HCT116 (cell line): ENCODE measurements around the gene CACNA2D3. TPM values are rescaled to one million over a fixed set of nuclear protein-coding genes. Genes with fewer than 3 reads are reported as not detected.

Experiments used
- ATAC-seq: fragments of 200-7000 bp; cut with Tn5 transposase; 2 replicates; pipeline ENCODE4 v1.9.1; 2020; ENCODE audit warnings: mild to moderate bottlenecking, moderate library complexity
- BruUV-seq: library from RNA; stranded (reverse); fragments of 400-500 nt; replicated peaks from 2 replicates; lab custom pipeline; 2021; lab: Mats Ljungman, UMichigan
- CTCF ChIA-PET: fragments of 300-600 bp; sonication (Branson Sonifier 250); formaldehyde crosslinking; loops from one replicate; lab custom pipeline; 2021; ENCODE audit warnings: antibody characterized with exemption; lab: Charles Lee
- POLR2A ChIA-PET: fragments of 300-600, 350-600 bp; sonication (Branson Sonifier 250); formaldehyde crosslinking; loops from one replicate; lab custom pipeline; 2021; ENCODE audit warnings: antibody characterized with exemption; lab: Charles Lee
- RAD21 ChIA-PET, 2 experiments: fragments of 300-600 bp; sonication (Branson Sonifier 250); formaldehyde crosslinking; loops; one replicate each; lab custom pipeline; 2023; ENCODE audit warnings: low total read pairs in 2 of 2; ENCODE audit not compliant: uncharacterized antibody in 2 of 2, unreplicated experiment in 2 of 2, low non-redundant PET in 1 of 2; lab: Charles Lee
- DNase-seq: peaks from one replicate; pipeline ENCODE4 v3.0.0-alpha.2; 2010; ENCODE audit warnings: low read depth, low spot score
- H2AFZ ChIP-seq: fragments of 200-600 bp; shearing (Covaris generic), sonication (generic); 2 replicates; pipeline ENCODE4 v1.6.1; 2017; ENCODE audit warnings: low read depth, mixed run types, mixed read lengths, antibody characterized with exemption, low read length; ENCODE audit not compliant: poor library complexity, severe bottlenecking
- H3K27ac ChIP-seq: 2 replicates; pipeline ENCODE4 v1.5.1; 2012; ENCODE audit warnings: low read depth, low read length
- H3K27me3 ChIP-seq: fragments of 200-600 bp; sonication (generic); 2 replicates; pipeline ENCODE4 v1.6.1; 2016; ENCODE audit warnings: mixed run types, low read length, mixed read lengths; ENCODE audit not compliant: insufficient read depth
- H3K36me3 ChIP-seq, 2 experiments: fragments of 200-500 bp in 1 of 2; fragments of 200-600 bp in 1 of 2; sonication (Bioruptor generic) in 1 of 2; sonication (generic) in 1 of 2; 2 replicates each; pipeline versions ENCODE4 v1.5.1 to v1.6.1; 2014 to 2016; ENCODE audit warnings: low read length in 2 of 2, inconsistent platforms in 1 of 2, mixed read lengths in 1 of 2, mixed run types in 1 of 2; ENCODE audit not compliant: insufficient read depth in 2 of 2, control insufficient read depth in 1 of 2
- H3K4me1 ChIP-seq, 2 experiments: fragments of 200-600 bp in 1 of 2; sonication (generic) in 1 of 2; 2 replicates each; pipeline versions ENCODE4 v1.5.1 to v1.6.1; 2012 to 2017; ENCODE audit warnings: low read length in 2 of 2, inconsistent platforms in 1 of 2, mild to moderate bottlenecking in 1 of 2, mixed read lengths in 1 of 2, mixed run types in 1 of 2, moderate library complexity in 1 of 2; ENCODE audit not compliant: insufficient read depth in 2 of 2, control insufficient read depth in 1 of 2
- H3K4me2 ChIP-seq: fragments of 200-600 bp; sonication (generic); 2 replicates; pipeline ENCODE4 v1.6.1; 2017; ENCODE audit warnings: mixed run types, low read length, mixed read lengths
- H3K4me3 ChIP-seq, 2 experiments: fragments of 200-600 bp in 1 of 2; sonication (generic) in 1 of 2; replicated peaks in 1 of 2; 2 replicates each; pipeline ENCODE4 v1.5.1; 2011 to 2016; ENCODE audit warnings: low read length in 2 of 2, control low read depth in 1 of 2, low read depth in 1 of 2, mild to moderate bottlenecking in 1 of 2, mixed read lengths in 1 of 2, mixed run types in 1 of 2
- H3K79me2 ChIP-seq: fragments of 200-600 bp; sonication (generic); 2 replicates; pipeline ENCODE4 v1.6.1; 2017; ENCODE audit warnings: mild to moderate bottlenecking, mixed run types, low read length, moderate library complexity, mixed read lengths; ENCODE audit not compliant: insufficient read depth
- H3K9ac ChIP-seq: fragments of 200-600 bp; sonication (generic); 2 replicates; pipeline ENCODE4 v1.6.1; 2016; ENCODE audit warnings: low read length, mixed read lengths
- H3K9me2 ChIP-seq: fragments of 200-600 bp; sonication (generic), shearing (Covaris generic); 2 replicates; pipeline ENCODE4 v1.6.1; 2017; ENCODE audit warnings: mixed run types, mild to moderate bottlenecking, moderate library complexity; ENCODE audit not compliant: insufficient read depth
- H3K9me3 ChIP-seq, 2 experiments: fragments of 200-500 bp in 1 of 2; fragments of 200-600 bp in 1 of 2; sonication (Bioruptor generic) in 1 of 2; sonication (generic) in 1 of 2; 2 replicates each; pipeline ENCODE4 v1.6.1; 2014 to 2017; ENCODE audit warnings: low read length in 2 of 2, mixed read lengths in 2 of 2, inconsistent platforms in 1 of 2, low read depth in 1 of 2, mild to moderate bottlenecking in 1 of 2, mixed run types in 1 of 2, moderate library complexity in 1 of 2; ENCODE audit not compliant: control insufficient read depth in 1 of 2, insufficient read depth in 1 of 2
- H4K20me1 ChIP-seq: fragments of 200-600 bp; sonication (generic), shearing (Covaris generic); 2 replicates; pipeline ENCODE4 v1.6.1; 2017; ENCODE audit warnings: mixed run types, mild to moderate bottlenecking, moderate library complexity; ENCODE audit not compliant: insufficient read depth
- CBX3 ChIP-seq: IDR thresholded peaks from 2 replicates; pipeline ENCODE4 v1.6.1; 2012; ENCODE audit warnings: low read depth
- CEBPB ChIP-seq: IDR thresholded peaks from 2 replicates; pipeline ENCODE4 v1.6.1; 2012; ENCODE audit warnings: low read depth
- EGR1 ChIP-seq: IDR thresholded peaks from 2 replicates; pipeline ENCODE4 v1.6.1; 2012; ENCODE audit warnings: low read depth
- ELF1 ChIP-seq: IDR thresholded peaks from 2 replicates; pipeline ENCODE4 v1.6.1; 2012; ENCODE audit warnings: low read depth, borderline replicate concordance
- EZH2 ChIP-seq: fragments of 200-600 bp; sonication (generic); IDR thresholded peaks from 2 replicates; pipeline ENCODE4 v1.6.1; 2017; ENCODE audit warnings: antibody characterized with exemption, mixed run types
- EZH2phosphoT487 ChIP-seq: fragments of 200-600 bp; IDR thresholded peaks from 2 replicates; pipeline ENCODE4 v1.6.1; 2018; ENCODE audit warnings: antibody characterized with exemption, borderline replicate concordance
- JUND ChIP-seq: IDR thresholded peaks from 2 replicates; pipeline ENCODE4 v1.6.1; 2012
- POLR2AphosphoS5 ChIP-seq: IDR thresholded peaks from 2 replicates; pipeline ENCODE4 v1.6.1; 2011; ENCODE audit warnings: mild to moderate bottlenecking, low read depth, low read length, moderate library complexity
- SP1 ChIP-seq: IDR thresholded peaks from 2 replicates; pipeline ENCODE4 v1.6.1; 2012; ENCODE audit warnings: low read depth
- SRF ChIP-seq: IDR thresholded peaks from 2 replicates; pipeline ENCODE4 v1.6.1; 2012; ENCODE audit warnings: low read depth
- TCF7L2 ChIP-seq: IDR thresholded peaks from 2 replicates; pipeline ENCODE4 v1.7.0; 2011; ENCODE audit warnings: borderline replicate concordance, inconsistent platforms; ENCODE audit not compliant: insufficient read depth, insufficient read length; ENCODE audit errors: extremely low read depth
- YY1 ChIP-seq: IDR thresholded peaks from 2 replicates; pipeline ENCODE4 v1.6.1; 2011; ENCODE audit warnings: low read length, low read depth, moderate library complexity, mild to moderate bottlenecking; ENCODE audit not compliant: insufficient replicate concordance; ENCODE audit errors: extremely low read depth
- ZBTB33 ChIP-seq: IDR thresholded peaks from 2 replicates; pipeline ENCODE4 v1.6.1; 2011; ENCODE audit warnings: mild to moderate bottlenecking, low read length, moderate library complexity; ENCODE audit not compliant: insufficient replicate concordance; ENCODE audit errors: extremely low read depth
- ZFX ChIP-seq: fragments of 450-650 bp; IDR thresholded peaks from 2 replicates; pipeline ENCODE4 v1.6.1; 2017
- intact Hi-C: fragments of 100-400 bp; cut with micrococcal nuclease; formaldehyde crosslinking; loops from 2 replicates; pipeline ENCODE4 v1.10.0; 2022
- total RNA-seq: library from RNA; stranded (reverse); gene quantifications from one replicate; pipeline ENCODE4 v1.2.1, GENCODE V29; 2021; ENCODE audit not compliant: unreplicated experiment
- TF ChIP-seq, protein P1 (sequence below), 3 experiments: fragments of 200-600 bp in 1 of 3; sonication (generic) in 1 of 3; IDR thresholded peaks in 2 of 3; conservative IDR thresholded peaks in 1 of 3; 2 replicates each; pipeline ENCODE4 v1.5.1; 2012 to 2017; ENCODE audit warnings: low read depth in 2 of 3, low read length in 2 of 3, antibody characterized with exemption in 1 of 3, borderline replicate concordance in 1 of 3, control low read depth in 1 of 3, mild to moderate bottlenecking in 1 of 3, mixed read lengths in 1 of 3, mixed run types in 1 of 3, moderate library complexity in 1 of 3; ENCODE audit not compliant: insufficient read depth in 1 of 3
- TF ChIP-seq, protein P2 (sequence below): IDR thresholded peaks from 2 replicates; pipeline ENCODE4 v1.6.1; 2012
- TF ChIP-seq, protein P3 (sequence below): IDR thresholded peaks from 2 replicates; pipeline ENCODE4 v1.6.1; 2012; ENCODE audit warnings: low read depth

Gene CACNA2D3
- total RNA-seq, 1 experiment from 2014 or later: 0.20 TPM

- TF ChIP-seq POLR2AphosphoS5: no peak
- TF ChIP-seq TCF7L2: no peak
- TF ChIP-seq, protein P1, sequence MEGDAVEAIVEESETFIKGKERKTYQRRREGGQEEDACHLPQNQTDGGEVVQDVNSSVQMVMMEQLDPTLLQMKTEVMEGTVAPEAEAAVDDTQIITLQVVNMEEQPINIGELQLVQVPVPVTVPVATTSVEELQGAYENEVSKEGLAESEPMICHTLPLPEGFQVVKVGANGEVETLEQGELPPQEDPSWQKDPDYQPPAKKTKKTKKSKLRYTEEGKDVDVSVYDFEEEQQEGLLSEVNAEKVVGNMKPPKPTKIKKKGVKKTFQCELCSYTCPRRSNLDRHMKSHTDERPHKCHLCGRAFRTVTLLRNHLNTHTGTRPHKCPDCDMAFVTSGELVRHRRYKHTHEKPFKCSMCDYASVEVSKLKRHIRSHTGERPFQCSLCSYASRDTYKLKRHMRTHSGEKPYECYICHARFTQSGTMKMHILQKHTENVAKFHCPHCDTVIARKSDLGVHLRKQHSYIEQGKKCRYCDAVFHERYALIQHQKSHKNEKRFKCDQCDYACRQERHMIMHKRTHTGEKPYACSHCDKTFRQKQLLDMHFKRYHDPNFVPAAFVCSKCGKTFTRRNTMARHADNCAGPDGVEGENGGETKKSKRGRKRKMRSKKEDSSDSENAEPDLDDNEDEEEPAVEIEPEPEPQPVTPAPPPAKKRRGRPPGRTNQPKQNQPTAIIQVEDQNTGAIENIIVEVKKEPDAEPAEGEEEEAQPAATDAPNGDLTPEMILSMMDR (IDR thresholded peaks at IDR 0.05 in 2 of 3, conservative IDR thresholded peaks at IDR 0.05 in 1 of 3; ENCODE audit: borderline replicate concordance in 1 of 3, insufficient read depth in 1 of 3, low read depth in 2 of 3, low read length in 2 of 3): no peak
- TF ChIP-seq ELF1: no peak
- TF ChIP-seq SP1: no peak
- TF ChIP-seq CEBPB: no peak
- no peak for TF ChIP-seq EGR1
- TF ChIP-seq YY1: no peak
- TF ChIP-seq, protein P2, sequence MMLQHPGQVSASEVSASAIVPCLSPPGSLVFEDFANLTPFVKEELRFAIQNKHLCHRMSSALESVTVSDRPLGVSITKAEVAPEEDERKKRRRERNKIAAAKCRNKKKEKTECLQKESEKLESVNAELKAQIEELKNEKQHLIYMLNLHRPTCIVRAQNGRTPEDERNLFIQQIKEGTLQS: no peak
Measured at GRCh38 chr3:54547051-54547450, 424.7 kb downstream of the CACNA2D3 start (continued).

- H3K27ac ChIP-seq: no peak overlapping the region
- no peaks in the 10 kb centered on the region for H4K20me1 ChIP-seq
- H3K9me3 ChIP-seq: no peaks in the 10 kb centered on the region
- no peak overlapping the region for H2AFZ ChIP-seq
- H3K4me1 ChIP-seq: no peaks in the 10 kb centered on the region
- DNase-seq: no peak
- no TSS peak for BruUV-seq
- ATAC-seq: no peak
- ChIA-PET CTCF (no interaction called here), POLR2A (no interaction called here), RAD21 (no interaction called here)
- intact Hi-C loops: no loop called here
- H3K9me2 ChIP-seq: no peaks in the 10 kb centered on the region
- H3K27me3 ChIP-seq: no peaks in the 10 kb centered on the region
- H3K36me3 ChIP-seq: no peaks in the 10 kb centered on the region
- H3K79me2 ChIP-seq: no peaks in the 10 kb centered on the region
- no peak overlapping the region for H3K4me2 ChIP-seq
- no peak overlapping the region for H3K4me3 ChIP-seq
- no peak overlapping the region for H3K9ac ChIP-seq
- TF ChIP-seq SP1: no peak
- TF ChIP-seq CEBPB: no peak
- TF ChIP-seq JUND: no peak
- no peak for TF ChIP-seq ZBTB33
- no peak for TF ChIP-seq SRF
- TF ChIP-seq EGR1: no peak
- no peak for TF ChIP-seq EZH2phosphoT487
- TF ChIP-seq, protein P3, sequence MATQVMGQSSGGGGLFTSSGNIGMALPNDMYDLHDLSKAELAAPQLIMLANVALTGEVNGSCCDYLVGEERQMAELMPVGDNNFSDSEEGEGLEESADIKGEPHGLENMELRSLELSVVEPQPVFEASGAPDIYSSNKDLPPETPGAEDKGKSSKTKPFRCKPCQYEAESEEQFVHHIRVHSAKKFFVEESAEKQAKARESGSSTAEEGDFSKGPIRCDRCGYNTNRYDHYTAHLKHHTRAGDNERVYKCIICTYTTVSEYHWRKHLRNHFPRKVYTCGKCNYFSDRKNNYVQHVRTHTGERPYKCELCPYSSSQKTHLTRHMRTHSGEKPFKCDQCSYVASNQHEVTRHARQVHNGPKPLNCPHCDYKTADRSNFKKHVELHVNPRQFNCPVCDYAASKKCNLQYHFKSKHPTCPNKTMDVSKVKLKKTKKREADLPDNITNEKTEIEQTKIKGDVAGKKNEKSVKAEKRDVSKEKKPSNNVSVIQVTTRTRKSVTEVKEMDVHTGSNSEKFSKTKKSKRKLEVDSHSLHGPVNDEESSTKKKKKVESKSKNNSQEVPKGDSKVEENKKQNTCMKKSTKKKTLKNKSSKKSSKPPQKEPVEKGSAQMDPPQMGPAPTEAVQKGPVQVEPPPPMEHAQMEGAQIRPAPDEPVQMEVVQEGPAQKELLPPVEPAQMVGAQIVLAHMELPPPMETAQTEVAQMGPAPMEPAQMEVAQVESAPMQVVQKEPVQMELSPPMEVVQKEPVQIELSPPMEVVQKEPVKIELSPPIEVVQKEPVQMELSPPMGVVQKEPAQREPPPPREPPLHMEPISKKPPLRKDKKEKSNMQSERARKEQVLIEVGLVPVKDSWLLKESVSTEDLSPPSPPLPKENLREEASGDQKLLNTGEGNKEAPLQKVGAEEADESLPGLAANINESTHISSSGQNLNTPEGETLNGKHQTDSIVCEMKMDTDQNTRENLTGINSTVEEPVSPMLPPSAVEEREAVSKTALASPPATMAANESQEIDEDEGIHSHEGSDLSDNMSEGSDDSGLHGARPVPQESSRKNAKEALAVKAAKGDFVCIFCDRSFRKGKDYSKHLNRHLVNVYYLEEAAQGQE: no peak
- TF ChIP-seq EZH2: no peak
- TF ChIP-seq, protein P2: no peak
- TF ChIP-seq ZFX: no peak
- TF ChIP-seq TCF7L2: no peak
- no peak for TF ChIP-seq CBX3
- TF ChIP-seq POLR2AphosphoS5: no peak
Measured at GRCh38 chr3:54547846-54548245, 425.5 kb downstream of the CACNA2D3 start.
